Measurements from ENCODE around the gene CD79B. TPM values are rescaled to one million over a fixed set of nuclear protein-coding genes. Genes with fewer than 3 reads are reported as not detected.

CD79B gene
- total RNA-seq, 1 donor from 2014 or later: 12.5 TPM

Other genes with a start within 250 kb of the CD79B start
- gene LIMD2, start 232.2 kb downstream of the CD79B start, total RNA-seq: 13.8 TPM
- gene STRADA, start 190.5 kb downstream of the CD79B start, total RNA-seq: 58.6 TPM
- gene CCDC47, start 158.7 kb downstream of the CD79B start, total RNA-seq: 94.9 TPM
- gene DDX42, start 158.2 kb downstream of the CD79B start, total RNA-seq: 185 TPM
- gene PSMC5, start 104.9 kb downstream of the CD79B start, total RNA-seq: 121 TPM
- 56.7 TPM for gene FTSJ3, start 104.7 kb downstream of the CD79B start, total RNA-seq
- gene SMARCD2, start 89.6 kb downstream of the CD79B start, total RNA-seq: 90.6 TPM
- gene CSH2, start 58.7 kb downstream of the CD79B start, total RNA-seq: not detected
- not detected for gene GH2, start 50.4 kb downstream of the CD79B start, total RNA-seq
- gene CSH1, start 35.8 kb downstream of the CD79B start, total RNA-seq: not detected
- gene CSHL1, start 21.1 kb downstream of the CD79B start, total RNA-seq: not detected
- gene GH1, start 13.5 kb downstream of the CD79B start, total RNA-seq: not detected
- 2.2 TPM for gene SCN4A, start 40.6 kb upstream of the CD79B start, total RNA-seq
- gene PRR29, start 66.0 kb upstream of the CD79B start, total RNA-seq: 3.5 TPM
- 39.0 TPM for gene ICAM2, start 88.3 kb upstream of the CD79B start, total RNA-seq
- 49.2 TPM for gene ERN1, start 197.8 kb upstream of the CD79B start, total RNA-seq

Measured in ureter (tissue), 1 donor.